Testis (tissue), 3 donors: ENCODE results near the gene TRIAP1. TPM values are rescaled to one million over a fixed set of nuclear protein-coding genes. Genes with fewer than 3 reads are reported as not detected.

ENCODE experiments used
- DNase-seq: peaks from one replicate; pipeline ENCODE4 v3.0.0-alpha.2; 2019
- H3K27ac ChIP-seq, 2 donors: fragments of 200-600 bp; sonication (generic); one replicate each; pipeline ENCODE4 v1.5.1; 2019
- H3K27me3 ChIP-seq: fragments of 200-600 bp; sonication (generic); one replicate; pipeline ENCODE4 v1.5.1; 2019
- H3K36me3 ChIP-seq: fragments of 200-600 bp; sonication (generic); one replicate; pipeline ENCODE4 v1.5.1; 2017; ENCODE audit warnings: low read depth; ENCODE audit errors: missing control alignments
- H3K4me1 ChIP-seq: fragments of 200-600 bp; sonication (generic); one replicate; pipeline ENCODE4 v1.5.1; 2019
- H3K4me3 ChIP-seq, 2 donors: fragments of 200-600 bp; sonication (generic); one replicate each; pipeline ENCODE4 v1.5.1; 2017 to 2019
- H3K9me3 ChIP-seq: fragments of 200-600 bp; sonication (generic); one replicate; pipeline ENCODE4 v1.5.1; 2017
- POLR2A ChIP-seq: fragments of 450-650 bp; IDR thresholded peaks from one replicate; pipeline ENCODE4 v1.6.1; 2017; ENCODE audit warnings: antibody characterized with exemption, mild to moderate bottlenecking, moderate library complexity
- WGBS, 2 donors: methylation state at CpG; one replicate each; pipeline ENCODE4 v1.1.5; 2018; 5-methylcytosine and 5-hydroxymethylcytosine counted together
- intact Hi-C: fragments of 100-400 bp; cut with DNase I; formaldehyde crosslinking; loops from one replicate; pipeline ENCODE4 v1.15.1; 2023; ENCODE audit warnings: low total_unique reads
- polyA plus RNA-seq: library from polyadenylated mRNA; stranded (reverse); fragments of 350-450 nt; fragmentation: Illumina TruSeq; extraction: RNeasy Lipid Tissue Mini Kit (QIAGEN cat#74804); gene quantifications from one replicate; pipeline ENCODE4 v1.2.3, GENCODE V29; 2014; ENCODE audit warnings: low read depth, low replicate concordance; ENCODE audit not compliant: insufficient read depth
- total RNA-seq, 2 donors: library from RNA; depleted of rRNA; stranded (reverse); fragments of >200 nt; gene quantifications; one replicate each; pipeline ENCODE4 v1.2.3, GENCODE V29; 2016
- TF ChIP-seq, protein P1 (sequence below), 3 experiments: fragments of 450-650 bp in 2 of 3; fragments of 200-600 bp in 1 of 3; sonication (generic) in 1 of 3; IDR thresholded peaks; one replicate each; pipeline ENCODE4 v1.5.1; 2016 to 2019; ENCODE audit warnings: antibody characterized with exemption in 3 of 3, mild to moderate bottlenecking in 2 of 3, moderate library complexity in 1 of 3

The TRIAP1 gene
- total and polyA plus RNA-seq, 3 donors from 2014 or later, result 13.9 to 20.0 (median 15.7) TPM

DNA sequence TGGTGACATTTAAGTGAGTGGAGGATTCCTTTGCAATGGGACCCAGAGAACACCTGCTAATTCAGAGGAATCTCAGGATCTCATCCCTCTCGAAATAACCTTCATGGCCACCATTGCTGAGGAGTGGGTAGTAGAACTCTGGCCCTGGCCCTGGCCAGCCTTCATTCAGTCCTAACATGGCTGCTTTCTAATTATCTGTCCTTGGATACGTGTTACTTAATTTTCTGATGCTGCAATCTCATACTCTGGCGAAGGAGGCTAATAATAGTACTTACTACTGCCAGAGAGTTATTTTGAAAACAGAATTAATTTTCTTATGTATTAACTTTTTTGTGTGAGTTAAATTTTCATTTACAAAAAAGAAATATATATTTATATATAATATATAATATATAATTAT is 20.4 kb downstream of the TRIAP1 start:
- 68 to 82% methylated on average over 3 of the region's 3 CpGs for WGBS, 2 donors
- intact Hi-C loops, result loop anchor here (10.0 kb wide), 1 partner anchor 61 kb away; the partner anchor contains the start of gene MSI1
- H3K9me3 ChIP-seq, result no peaks in the 10 kb centered on the region
- no peaks in the 10 kb centered on the region for H3K27me3 ChIP-seq
- H3K4me1 ChIP-seq, result no peaks in the 10 kb centered on the region
- DNase-seq, result no peak
- no peak overlapping the region for H3K27ac ChIP-seq
- no peaks in the 10 kb centered on the region for H3K36me3 ChIP-seq
- no peak overlapping the region for H3K4me3 ChIP-seq
- TF ChIP-seq, protein P1, sequence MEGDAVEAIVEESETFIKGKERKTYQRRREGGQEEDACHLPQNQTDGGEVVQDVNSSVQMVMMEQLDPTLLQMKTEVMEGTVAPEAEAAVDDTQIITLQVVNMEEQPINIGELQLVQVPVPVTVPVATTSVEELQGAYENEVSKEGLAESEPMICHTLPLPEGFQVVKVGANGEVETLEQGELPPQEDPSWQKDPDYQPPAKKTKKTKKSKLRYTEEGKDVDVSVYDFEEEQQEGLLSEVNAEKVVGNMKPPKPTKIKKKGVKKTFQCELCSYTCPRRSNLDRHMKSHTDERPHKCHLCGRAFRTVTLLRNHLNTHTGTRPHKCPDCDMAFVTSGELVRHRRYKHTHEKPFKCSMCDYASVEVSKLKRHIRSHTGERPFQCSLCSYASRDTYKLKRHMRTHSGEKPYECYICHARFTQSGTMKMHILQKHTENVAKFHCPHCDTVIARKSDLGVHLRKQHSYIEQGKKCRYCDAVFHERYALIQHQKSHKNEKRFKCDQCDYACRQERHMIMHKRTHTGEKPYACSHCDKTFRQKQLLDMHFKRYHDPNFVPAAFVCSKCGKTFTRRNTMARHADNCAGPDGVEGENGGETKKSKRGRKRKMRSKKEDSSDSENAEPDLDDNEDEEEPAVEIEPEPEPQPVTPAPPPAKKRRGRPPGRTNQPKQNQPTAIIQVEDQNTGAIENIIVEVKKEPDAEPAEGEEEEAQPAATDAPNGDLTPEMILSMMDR (IDR thresholded peaks at IDR 0.05), result no peak
- TF ChIP-seq POLR2A, result no peak

DNA sequence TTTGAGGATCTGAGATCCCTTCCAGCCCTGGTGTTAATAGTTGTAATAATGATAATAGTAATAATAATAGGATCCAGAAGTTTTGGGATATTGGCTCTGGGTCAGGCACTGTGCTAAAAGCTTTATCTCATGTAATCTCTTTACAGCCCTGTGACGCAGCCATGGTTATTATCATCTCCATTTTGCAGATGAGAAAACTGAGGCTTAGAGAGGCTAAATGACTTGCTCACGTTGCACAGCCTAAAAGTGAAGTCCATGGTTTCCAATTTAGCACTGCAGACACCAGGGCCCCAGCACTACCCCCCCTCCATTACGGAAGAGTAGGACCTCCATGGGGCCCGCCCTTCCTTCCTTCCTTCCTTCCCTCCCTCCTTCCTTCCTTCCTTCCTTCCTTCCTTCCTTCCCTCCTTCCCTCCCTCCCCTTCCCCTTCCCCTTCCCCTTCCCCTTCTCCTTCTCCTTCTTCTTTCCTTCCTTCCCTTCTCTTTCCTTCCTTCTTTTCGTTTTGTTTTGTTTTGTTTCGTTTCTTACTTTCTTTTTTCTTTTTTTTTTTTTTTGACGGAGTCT is 23.2 kb downstream of the TRIAP1 start:
- Histone ChIP-seq H3K4me3 (no peak overlapping the region), H3K4me1 (no peaks in the 10 kb centered on the region), H3K9me3 (no peaks in the 10 kb centered on the region), H3K27ac (no peak overlapping the region), H3K36me3 (no peaks in the 10 kb centered on the region), H3K27me3 (no peaks in the 10 kb centered on the region)
- 62 to 69% methylated on average over 7 of the region's 7 CpGs for WGBS, 2 donors
- intact Hi-C loops, result loop anchor here (10.0 kb wide), 1 partner anchor 58 kb away; the partner anchor contains the start of gene MSI1
- TF ChIP-seq, protein P1 (IDR thresholded peaks at IDR 0.05), result no peak
- TF ChIP-seq POLR2A, result no peak
- no peak for DNase-seq

DNA sequence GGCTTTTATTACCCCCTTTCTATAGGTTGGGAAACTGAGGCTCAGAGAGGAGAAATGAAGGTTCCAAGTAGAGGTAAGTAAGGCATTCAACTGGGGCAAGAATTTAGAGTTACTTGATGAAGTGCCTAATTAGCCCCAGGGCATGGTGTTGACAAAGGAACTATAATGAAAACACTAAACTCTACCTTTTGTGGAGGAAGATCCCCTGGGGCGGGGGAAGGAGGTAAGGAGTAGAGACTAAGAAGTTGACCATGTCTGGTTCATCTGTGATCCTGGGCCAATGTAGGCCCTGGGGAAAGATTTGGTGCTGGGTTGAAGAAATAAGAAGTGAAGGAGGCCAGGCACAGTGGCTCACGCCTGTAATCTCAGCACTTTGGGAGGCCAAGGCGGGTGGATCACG is 24.5 kb downstream of the TRIAP1 start:
- Histone ChIP-seq H3K36me3 (no peaks in the 10 kb centered on the region), H3K4me3 (no peak overlapping the region), H3K27me3 (no peaks in the 10 kb centered on the region), H3K9me3 (no peaks in the 10 kb centered on the region), H3K4me1 (no peaks in the 10 kb centered on the region), H3K27ac (no peak overlapping the region)
- intact Hi-C loops, result loop anchor here (10.0 kb wide), 1 partner anchor 57 kb away; the partner anchor contains the start of gene MSI1
- WGBS, 2 donors, result 86 to 87% methylated on average over 4 of the region's 4 CpGs
- TF ChIP-seq POLR2A, result no peak
- TF ChIP-seq, protein P1 (IDR thresholded peaks at IDR 0.05), result no peak
- DNase-seq, result no peak

DNA sequence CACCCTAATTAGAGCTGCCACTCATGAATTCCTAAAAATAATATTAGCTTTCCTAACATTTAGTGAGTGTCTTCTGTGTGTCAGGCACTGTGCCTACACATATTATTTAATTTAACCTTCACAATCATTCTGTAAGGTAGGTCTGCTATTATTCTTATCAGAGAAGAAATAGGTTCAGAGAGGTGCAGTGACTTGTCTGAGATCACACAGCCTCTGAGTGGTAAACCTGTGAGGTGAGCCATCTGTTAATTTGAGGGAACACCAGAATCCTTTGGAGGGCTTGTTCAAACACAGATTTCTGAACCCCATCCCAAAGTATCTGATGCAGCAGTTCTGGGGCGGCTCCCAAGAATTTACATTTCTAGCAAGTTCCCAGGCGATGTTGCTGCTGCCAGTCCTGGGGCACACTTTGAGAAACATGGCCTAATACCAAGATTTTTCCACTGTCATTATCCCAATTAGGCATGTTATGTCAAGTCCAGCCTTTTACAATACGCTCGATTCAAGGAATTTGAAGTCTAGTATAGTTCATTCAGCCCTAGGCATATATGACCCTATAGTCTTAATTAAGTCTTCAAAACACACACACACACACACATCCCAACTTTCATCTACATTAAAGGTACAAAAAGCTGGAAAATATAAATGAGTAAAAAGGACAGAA is 28.1 kb downstream of the TRIAP1 start:
- no peak for DNase-seq
- Histone ChIP-seq H3K27ac (no peak overlapping the region), H3K36me3 (no peaks in the 10 kb centered on the region), H3K4me3 (no peak overlapping the region), H3K27me3 (no peaks in the 10 kb centered on the region), H3K9me3 (no peaks in the 10 kb centered on the region), H3K4me1 (no peaks in the 10 kb centered on the region)
- TF ChIP-seq, protein P1 (IDR thresholded peaks at IDR 0.05), result no peak
- no peak for TF ChIP-seq POLR2A
- intact Hi-C loops, result no loop called here
- 91 to 94% methylated on average over 4 of the region's 4 CpGs for WGBS, 2 donors
